CD4-positive, alpha-beta T cell treated with Interleukin-17A for 1 hour (primary cell): ENCODE results near the gene SLC35E2B.
"Not testable (repeated sequence)": the region's sequence is repeated elsewhere in the genome, so short reads cannot be mapped to it uniquely, and the experiment has no call there.

Source experiments
- DNase-seq: peaks from one replicate; pipeline ENCODE4 v3.0.0-alpha.2; 2020

Gene SLC35E2B

DNA sequence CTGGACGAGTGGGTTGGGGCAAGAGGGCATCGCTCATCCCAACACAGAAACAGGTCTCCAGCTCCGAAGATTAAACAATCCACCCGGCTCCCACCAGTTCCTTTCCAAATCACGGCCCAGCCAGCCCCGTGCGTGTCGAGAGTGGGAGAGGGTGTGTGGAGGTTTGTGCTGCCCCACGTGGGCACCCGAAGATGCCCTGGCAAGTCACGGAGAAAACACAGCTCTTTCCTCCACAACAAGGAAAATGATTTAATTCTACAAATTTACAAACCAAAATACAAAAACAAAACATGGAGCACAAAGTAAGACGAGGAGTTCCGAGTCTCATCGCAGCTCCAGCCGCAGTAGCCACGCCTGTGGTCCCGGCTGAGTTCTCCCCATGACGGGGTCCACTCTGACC is 9.9 kb upstream of the SLC35E2B start:
- DNase-seq: not testable (repeated sequence)

DNA sequence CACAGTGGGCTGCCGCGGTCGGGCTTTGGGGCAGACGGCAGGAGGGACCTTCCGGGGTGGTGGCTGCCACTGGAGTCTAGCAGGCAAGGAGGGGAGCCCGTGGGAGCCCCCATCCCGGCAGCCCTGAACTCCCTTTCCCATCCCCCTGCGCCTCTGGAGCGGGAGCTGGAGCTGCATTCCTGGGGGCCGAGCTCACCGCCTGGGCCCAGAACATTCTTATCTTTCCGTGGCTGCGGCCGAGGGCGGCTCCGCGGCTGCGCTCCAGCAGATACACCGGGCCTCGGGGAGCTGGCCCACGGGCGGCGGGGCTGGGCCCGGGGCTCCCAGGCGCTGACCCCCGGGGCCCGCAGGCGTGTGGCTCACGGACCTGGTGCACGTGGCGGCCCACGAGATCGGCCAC is 8.0 kb upstream of the SLC35E2B start:
- not testable (repeated sequence) for DNase-seq

- not testable (repeated sequence) for DNase-seq
Measured at GRCh38 chr1:1700067-1700466, 7.5 kb upstream of the SLC35E2B start.

DNA sequence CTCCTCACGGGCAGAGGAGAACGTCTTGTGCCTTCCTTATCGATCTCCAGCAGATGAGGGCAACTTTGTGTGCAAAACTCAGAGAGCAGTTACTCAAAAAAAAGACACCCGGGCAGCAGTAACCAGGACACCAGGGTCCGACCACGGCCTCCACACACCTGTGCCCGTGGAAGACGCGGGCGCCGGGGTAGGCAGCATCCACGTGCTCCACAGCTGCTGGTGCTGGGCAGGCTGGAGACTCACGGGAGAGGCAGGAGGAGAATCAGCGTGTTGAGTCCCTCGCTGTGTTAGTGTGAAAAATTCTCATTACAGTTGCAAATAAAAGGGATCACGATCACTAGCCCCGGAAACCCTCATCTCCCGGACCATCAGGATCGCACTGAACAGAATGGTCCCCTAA is 6.5 kb upstream of the SLC35E2B start:
- DNase-seq: not testable (repeated sequence)

DNA sequence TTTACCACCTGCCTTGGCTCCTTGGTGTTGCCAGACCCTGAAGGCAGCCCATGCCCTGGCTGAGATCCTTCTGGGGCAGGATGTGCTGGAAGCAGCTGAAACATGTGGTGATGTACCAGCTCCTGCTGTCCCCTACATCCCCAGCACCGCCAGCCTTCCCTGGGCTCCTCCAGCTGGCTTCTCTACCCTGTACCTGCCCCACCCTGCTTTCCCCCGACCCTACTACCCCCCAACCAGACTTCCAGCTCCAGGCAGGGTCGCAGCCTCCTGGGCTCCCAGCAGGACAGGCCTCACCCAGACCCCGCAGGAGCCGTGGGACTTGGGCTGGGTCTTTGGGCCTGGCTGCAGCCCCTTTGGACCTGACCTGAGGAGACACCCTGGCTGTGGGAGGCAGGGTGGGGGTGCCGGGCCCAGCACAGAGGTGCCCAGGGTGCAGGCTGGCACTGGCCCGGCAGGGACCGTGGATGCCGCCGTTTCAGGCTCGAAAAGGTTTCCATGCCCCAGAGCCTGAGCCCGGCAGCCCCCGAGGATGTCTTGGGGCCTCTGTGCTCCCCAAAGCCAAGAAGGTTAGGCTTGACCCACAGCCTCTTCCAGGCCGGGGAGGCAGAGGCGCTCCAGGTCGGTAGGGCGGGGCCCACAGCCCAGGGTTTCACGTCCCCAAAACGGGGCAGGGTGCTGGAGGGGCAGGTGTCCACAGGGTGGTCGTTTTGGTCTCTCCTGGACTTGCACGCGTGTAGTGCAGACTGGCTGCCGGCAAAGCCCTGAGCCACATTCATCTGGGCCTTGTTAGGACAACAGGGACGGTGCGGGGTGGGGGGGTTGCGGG is 5.0 kb upstream of the SLC35E2B start:
- DNase-seq: not testable (repeated sequence)

GRCh38 chr1:1696431-1697357 is 4.1 kb upstream of the SLC35E2B start:
- DNase-seq: not testable (repeated sequence)

- not testable (repeated sequence) for DNase-seq
Measured at GRCh38 chr1:1692324-1692713, 276 bp downstream of the SLC35E2B start.

DNA sequence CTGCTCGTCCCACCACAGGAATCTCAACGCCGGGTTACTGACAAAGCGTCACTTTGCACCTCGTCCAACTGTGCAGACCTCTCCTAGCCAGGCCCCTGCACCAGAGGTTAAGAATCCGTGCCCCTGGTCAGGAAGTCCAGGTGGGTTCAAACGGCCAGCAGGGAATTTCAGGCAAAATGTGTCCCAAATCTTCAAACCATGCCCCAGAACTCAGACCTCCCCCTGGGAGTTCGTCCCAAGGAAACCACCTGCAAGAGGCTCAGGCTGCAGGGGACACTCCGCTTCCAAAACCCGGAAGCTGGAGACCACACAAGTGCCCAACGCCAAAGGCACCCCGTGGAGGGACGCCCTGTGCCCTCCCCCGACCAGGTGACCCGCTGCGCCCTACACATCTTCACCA is 1.2 kb downstream of the SLC35E2B start:
- DNase-seq: not testable (repeated sequence)

- DNase-seq: not testable (repeated sequence)
Measured at GRCh38 chr1:1689526-1689925, 3.1 kb downstream of the SLC35E2B start.

- DNase-seq: no peak
Measured at GRCh38 chr1:1687846-1688245, 4.7 kb downstream of the SLC35E2B start.

DNA sequence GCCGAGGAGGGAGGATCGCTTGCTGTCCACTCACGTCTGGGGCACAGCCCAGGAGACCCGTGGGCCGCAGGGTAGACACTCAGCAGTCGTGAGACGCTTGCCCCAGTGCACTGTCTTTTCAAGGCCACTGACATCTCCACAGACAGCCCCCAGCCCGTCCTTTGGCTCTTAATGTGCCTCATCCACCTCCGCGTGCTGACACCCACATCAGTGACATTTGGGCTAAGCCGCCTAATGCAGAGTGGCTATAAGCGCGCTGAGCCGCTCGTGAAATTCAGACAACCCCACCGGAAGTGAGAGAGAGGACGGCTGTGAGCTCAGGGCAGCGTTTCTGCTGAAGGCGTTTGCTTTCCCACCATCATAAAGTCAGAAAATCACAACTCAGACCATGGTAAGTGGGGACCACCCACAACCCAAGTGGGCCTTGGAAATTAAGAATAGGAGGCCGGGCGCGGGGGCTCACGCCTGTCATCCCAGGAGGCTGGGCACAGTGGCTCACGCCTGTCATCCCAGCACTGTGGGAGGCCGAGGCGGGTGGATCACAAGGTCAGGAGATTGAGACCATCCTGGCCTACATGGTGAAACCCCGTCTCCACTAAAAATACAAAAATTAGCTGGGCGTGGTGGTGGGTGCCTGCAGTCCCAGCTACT is 8.4 kb downstream of the SLC35E2B start:
- no peak for DNase-seq

- no peak for DNase-seq
Measured at GRCh38 chr1:1683104-1683905, 9.3 kb downstream of the SLC35E2B start.

GRCh38 chr1:1680912-1681273 is 11.7 kb downstream of the SLC35E2B start:
- DNase-seq: no peak

- no peak for DNase-seq
Measured at GRCh38 chr1:1680031-1680911, 12.3 kb downstream of the SLC35E2B start.

GRCh38 chr1:1678581-1679380 is 13.8 kb downstream of the SLC35E2B start:
- peak; percentile 56 for DNase-seq

DNA sequence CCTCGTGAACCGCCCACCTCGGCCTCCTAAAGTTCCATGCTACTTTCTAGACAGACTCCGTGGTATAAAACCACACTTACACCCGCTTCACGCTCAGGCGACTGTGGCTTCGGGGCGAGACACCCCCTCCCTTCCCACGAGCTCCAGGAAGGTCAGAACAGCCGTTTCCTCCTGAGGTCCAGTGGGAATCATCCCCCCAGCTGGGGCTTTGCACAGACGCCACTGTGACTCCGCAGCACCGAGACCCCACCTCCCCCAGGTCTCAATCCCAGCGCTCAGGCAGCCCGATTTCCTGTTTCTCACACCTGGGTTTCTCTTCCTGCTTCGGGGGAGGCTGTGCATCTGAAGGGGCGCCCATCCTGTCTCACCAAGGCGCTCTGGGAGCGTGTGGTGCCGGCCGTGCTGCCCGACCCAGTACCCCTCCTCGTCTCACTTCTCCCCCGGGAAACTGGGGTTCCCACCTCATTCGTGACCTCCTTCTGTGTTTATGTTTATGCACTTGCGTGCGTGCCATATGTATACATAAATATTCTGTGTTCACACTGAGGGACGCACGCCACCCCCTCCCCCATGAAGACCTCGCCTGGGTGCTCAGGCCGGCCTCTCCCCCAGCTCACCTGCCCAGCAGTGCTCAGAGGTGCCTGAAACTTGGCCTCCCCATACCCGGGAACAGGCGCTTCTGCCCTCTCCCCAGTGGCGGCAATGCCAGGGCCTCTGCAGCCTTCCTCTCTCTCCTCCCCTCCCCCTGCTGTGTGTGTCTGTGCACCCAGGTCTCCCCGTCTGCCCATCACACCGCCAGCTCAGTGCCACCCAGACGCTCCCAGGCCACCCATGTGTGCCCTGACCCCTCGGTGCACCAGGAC is 14.6 kb downstream of the SLC35E2B start:
- peak; percentile 58 for DNase-seq

DNA sequence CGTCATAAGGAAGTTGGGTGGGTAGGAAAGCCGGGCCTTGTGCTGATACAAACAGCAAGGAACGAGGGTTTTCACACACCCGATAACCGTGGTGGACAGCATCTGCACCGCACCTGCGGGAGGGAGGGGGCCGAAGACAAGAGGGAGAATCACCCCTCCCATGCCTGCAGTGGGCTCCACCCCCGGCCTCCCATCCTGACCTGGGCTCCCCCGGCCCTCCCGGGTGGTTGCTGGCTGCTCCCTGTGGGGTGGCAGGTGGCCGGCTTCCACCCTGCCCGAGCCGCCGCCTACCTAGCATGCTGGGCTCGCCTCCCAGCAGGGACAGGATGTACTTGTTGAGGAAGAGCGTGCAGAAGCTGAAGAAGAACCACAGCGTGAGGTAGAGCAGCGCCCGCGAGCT is 16.5 kb downstream of the SLC35E2B start:
- DNase-seq: not testable (repeated sequence)

GRCh38 chr1:1675218-1675617 is 17.4 kb downstream of the SLC35E2B start:
- DNase-seq: not testable (repeated sequence)

DNA sequence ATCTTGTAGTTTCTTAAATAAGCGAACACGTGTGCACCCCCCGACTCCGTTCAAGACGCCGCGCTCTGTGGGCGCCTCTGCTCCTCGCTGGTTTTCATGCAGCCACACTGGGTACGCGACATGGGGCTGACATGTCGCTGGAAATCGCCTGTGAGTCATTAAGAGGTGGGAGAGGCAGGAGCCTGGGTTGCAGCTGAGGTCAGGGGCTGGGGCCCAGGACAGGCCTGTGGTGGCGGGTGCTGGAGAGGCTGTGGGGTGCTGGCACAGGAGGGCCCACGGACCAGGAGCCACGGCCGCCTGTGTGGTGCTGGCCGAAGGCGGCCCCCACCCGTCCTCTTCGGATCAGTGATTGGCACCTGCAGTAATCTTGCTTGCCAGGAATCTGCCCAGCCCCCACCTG is 17.8 kb downstream of the SLC35E2B start:
- DNase-seq: not testable (repeated sequence)
